LNCaP clone FGC (cell line): ENCODE measurements around the gene LRRC3B.

Experiments
- DNase-seq: peaks from one replicate; pipeline ENCODE4 v3.0.0-alpha.2; 2011; ENCODE audit warnings: low read depth
- H3K4me3 ChIP-seq: 2 replicates; pipeline ENCODE4 v1.5.1; 2011; ENCODE audit warnings: mild to moderate bottlenecking, low read depth, low read length, control low read depth
- CTCF ChIP-seq: IDR thresholded peaks from 2 replicates; pipeline ENCODE4 v1.5.1; 2012; ENCODE audit warnings: mild to moderate bottlenecking; ENCODE audit not compliant: control insufficient read depth, insufficient read depth; ENCODE audit errors: extremely low read depth

LRRC3B gene

GRCh38 chr3:26668696-26669095 lies 46.1 kb downstream of the LRRC3B start:
- DNase-seq, result no peak
- TF ChIP-seq CTCF, result no peak
- no peak overlapping the region for H3K4me3 ChIP-seq

GRCh38 chr3:26675336-26675735 lies 52.8 kb downstream of the LRRC3B start:
- TF ChIP-seq CTCF, result no peak
- H3K4me3 ChIP-seq, result no peak overlapping the region
- DNase-seq, result no peak

GRCh38 chr3:26681632-26682031 lies 59.1 kb downstream of the LRRC3B start:
- no peak overlapping the region for H3K4me3 ChIP-seq
- TF ChIP-seq CTCF, result no peak
- no peak for DNase-seq

- no peak overlapping the region for H3K4me3 ChIP-seq
- DNase-seq, result no peak
Measured at GRCh38 chr3:26682406-26682805, 59.8 kb downstream of the LRRC3B start.

GRCh38 chr3:26683902-26684301 lies 61.3 kb downstream of the LRRC3B start:
- no peak for DNase-seq
- no peak overlapping the region for H3K4me3 ChIP-seq
- no peak for TF ChIP-seq CTCF

More at GRCh38 chr3:26682406-26682805, 59.8 kb downstream of the LRRC3B start:
- TF ChIP-seq CTCF, result no peak

- DNase-seq, result no peak
- no peak overlapping the region for H3K4me3 ChIP-seq
- TF ChIP-seq CTCF, result no peak
Measured at GRCh38 chr3:26687466-26687865, 64.9 kb downstream of the LRRC3B start.

GRCh38 chr3:26699553-26699952 lies 77.0 kb downstream of the LRRC3B start:
- H3K4me3 ChIP-seq, result no peak overlapping the region
- no peak for TF ChIP-seq CTCF
- no peak for DNase-seq
